ENCODE results near the gene GSAP.
"Not testable (repeated sequence)": the region's sequence is repeated elsewhere in the genome, so short reads cannot be mapped to it uniquely, and the experiment has no call there.

Gene GSAP

GRCh38 chr7:77455321-77455720, 39.2 kb upstream of the GSAP start:
- H3K9ac ChIP-seq (ENCODE audit: low read length), result no peak overlapping the region
- no peaks in the 10 kb centered on the region for H3K9me3 ChIP-seq (ENCODE audit: low read length)
- H4K20me1 ChIP-seq (ENCODE audit: insufficient read depth, low read length), result no peaks in the 10 kb centered on the region
- H3F3A ChIP-seq (ENCODE audit: insufficient read depth, low read length), result no peaks in the 10 kb centered on the region
- no peak overlapping the region for H2AFZ ChIP-seq (ENCODE audit: low read length)
- H3K9me2 ChIP-seq (ENCODE audit: low read depth, low read length), result no peaks in the 10 kb centered on the region
- no peaks in the 10 kb centered on the region for H3K79me2 ChIP-seq (ENCODE audit: insufficient read depth, low read length)
- no peak overlapping the region for H3K4me3 ChIP-seq (ENCODE audit: low read depth, low read length, poor library complexity, severe bottlenecking)
- H3K27ac ChIP-seq (ENCODE audit: low read depth, low read length, poor library complexity, severe bottlenecking), result no peak overlapping the region
- no peaks in the 10 kb centered on the region for H3K36me3 ChIP-seq (ENCODE audit: insufficient read depth, low read length)
- H3K4me1 ChIP-seq (ENCODE audit: insufficient read depth, low read length, severe bottlenecking), result no peaks in the 10 kb centered on the region
- no peaks in the 10 kb centered on the region for H3K27me3 ChIP-seq (ENCODE audit: insufficient read depth, low read length)
- no peak overlapping the region for H3K4me2 ChIP-seq (ENCODE audit: low read length)
- no peak for TF ChIP-seq EZH2 (IDR thresholded peaks at IDR 0.05; ENCODE audit: borderline replicate concordance, low read length)
- TF ChIP-seq, protein P1, sequence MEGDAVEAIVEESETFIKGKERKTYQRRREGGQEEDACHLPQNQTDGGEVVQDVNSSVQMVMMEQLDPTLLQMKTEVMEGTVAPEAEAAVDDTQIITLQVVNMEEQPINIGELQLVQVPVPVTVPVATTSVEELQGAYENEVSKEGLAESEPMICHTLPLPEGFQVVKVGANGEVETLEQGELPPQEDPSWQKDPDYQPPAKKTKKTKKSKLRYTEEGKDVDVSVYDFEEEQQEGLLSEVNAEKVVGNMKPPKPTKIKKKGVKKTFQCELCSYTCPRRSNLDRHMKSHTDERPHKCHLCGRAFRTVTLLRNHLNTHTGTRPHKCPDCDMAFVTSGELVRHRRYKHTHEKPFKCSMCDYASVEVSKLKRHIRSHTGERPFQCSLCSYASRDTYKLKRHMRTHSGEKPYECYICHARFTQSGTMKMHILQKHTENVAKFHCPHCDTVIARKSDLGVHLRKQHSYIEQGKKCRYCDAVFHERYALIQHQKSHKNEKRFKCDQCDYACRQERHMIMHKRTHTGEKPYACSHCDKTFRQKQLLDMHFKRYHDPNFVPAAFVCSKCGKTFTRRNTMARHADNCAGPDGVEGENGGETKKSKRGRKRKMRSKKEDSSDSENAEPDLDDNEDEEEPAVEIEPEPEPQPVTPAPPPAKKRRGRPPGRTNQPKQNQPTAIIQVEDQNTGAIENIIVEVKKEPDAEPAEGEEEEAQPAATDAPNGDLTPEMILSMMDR (IDR thresholded peaks at IDR 0.05; ENCODE audit: low read length), result no peak

GRCh38 chr7:77454802-77455201, 38.7 kb upstream of the GSAP start:
- H3K27me3 ChIP-seq (ENCODE audit: insufficient read depth, low read length), result no peaks in the 10 kb centered on the region
- no peaks in the 10 kb centered on the region for H3K4me1 ChIP-seq (ENCODE audit: insufficient read depth, low read length, severe bottlenecking)
- no peak overlapping the region for H3K9ac ChIP-seq (ENCODE audit: low read length)
- H3K4me3 ChIP-seq (ENCODE audit: low read depth, low read length, poor library complexity, severe bottlenecking), result no peak overlapping the region
- H3F3A ChIP-seq (ENCODE audit: insufficient read depth, low read length), result no peaks in the 10 kb centered on the region
- H3K4me2 ChIP-seq (ENCODE audit: low read length), result no peak overlapping the region
- no peak overlapping the region for H3K27ac ChIP-seq (ENCODE audit: low read depth, low read length, poor library complexity, severe bottlenecking)
- no peaks in the 10 kb centered on the region for H4K20me1 ChIP-seq (ENCODE audit: insufficient read depth, low read length)
- H2AFZ ChIP-seq (ENCODE audit: low read length), result no peak overlapping the region
- no peaks in the 10 kb centered on the region for H3K36me3 ChIP-seq (ENCODE audit: insufficient read depth, low read length)
- no peaks in the 10 kb centered on the region for H3K9me3 ChIP-seq (ENCODE audit: low read length)
- H3K9me2 ChIP-seq (ENCODE audit: low read depth, low read length), result no peaks in the 10 kb centered on the region
- H3K79me2 ChIP-seq (ENCODE audit: insufficient read depth, low read length), result no peaks in the 10 kb centered on the region
- TF ChIP-seq, protein P1 (IDR thresholded peaks at IDR 0.05; ENCODE audit: low read length), result no peak
- no peak for TF ChIP-seq EZH2 (IDR thresholded peaks at IDR 0.05; ENCODE audit: borderline replicate concordance, low read length)

DNA sequence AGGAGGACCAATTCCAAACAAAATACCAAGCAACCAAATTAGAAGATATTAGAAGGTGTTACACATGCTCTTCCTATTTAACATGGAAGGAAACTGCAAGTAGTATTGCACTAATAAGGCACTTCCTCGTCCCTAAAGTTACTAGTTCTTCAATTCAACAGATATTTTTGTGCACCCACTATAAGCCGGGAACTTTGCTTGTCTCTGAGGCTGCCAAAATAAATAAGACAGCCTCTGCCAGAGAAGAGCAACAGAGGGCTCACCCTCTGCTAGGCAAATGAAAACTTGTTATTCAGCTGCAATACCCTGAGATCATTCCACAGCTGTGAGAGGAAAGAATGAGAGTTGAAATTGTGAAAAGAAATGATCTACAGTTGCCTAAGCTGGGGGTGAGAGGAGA, 37.4 kb upstream of the GSAP start:
- no peak overlapping the region for H3K9ac ChIP-seq (ENCODE audit: low read length)
- no peak overlapping the region for H3K27ac ChIP-seq (ENCODE audit: low read depth, low read length, poor library complexity, severe bottlenecking)
- no peak overlapping the region for H3K4me3 ChIP-seq (ENCODE audit: low read depth, low read length, poor library complexity, severe bottlenecking)
- no peak overlapping the region for H2AFZ ChIP-seq (ENCODE audit: low read length)
- H3K9me3 ChIP-seq (ENCODE audit: low read length), result no peaks in the 10 kb centered on the region
- TF ChIP-seq, protein P1 (IDR thresholded peaks at IDR 0.05; ENCODE audit: low read length), result no peak
- TF ChIP-seq EZH2 (IDR thresholded peaks at IDR 0.05; ENCODE audit: borderline replicate concordance, low read length), result no peak
- no peaks in the 10 kb centered on the region for H3K36me3 ChIP-seq (ENCODE audit: insufficient read depth, low read length)
- no peaks in the 10 kb centered on the region for H3K79me2 ChIP-seq (ENCODE audit: insufficient read depth, low read length)
- no peaks in the 10 kb centered on the region for H3K9me2 ChIP-seq (ENCODE audit: low read depth, low read length)
- no peaks in the 10 kb centered on the region for H3F3A ChIP-seq (ENCODE audit: insufficient read depth, low read length)
- H4K20me1 ChIP-seq (ENCODE audit: insufficient read depth, low read length), result no peaks in the 10 kb centered on the region
- no peaks in the 10 kb centered on the region for H3K4me1 ChIP-seq (ENCODE audit: insufficient read depth, low read length, severe bottlenecking)
- H3K4me2 ChIP-seq (ENCODE audit: low read length), result no peak overlapping the region
- H3K27me3 ChIP-seq (ENCODE audit: insufficient read depth, low read length), result no peaks in the 10 kb centered on the region

DNA sequence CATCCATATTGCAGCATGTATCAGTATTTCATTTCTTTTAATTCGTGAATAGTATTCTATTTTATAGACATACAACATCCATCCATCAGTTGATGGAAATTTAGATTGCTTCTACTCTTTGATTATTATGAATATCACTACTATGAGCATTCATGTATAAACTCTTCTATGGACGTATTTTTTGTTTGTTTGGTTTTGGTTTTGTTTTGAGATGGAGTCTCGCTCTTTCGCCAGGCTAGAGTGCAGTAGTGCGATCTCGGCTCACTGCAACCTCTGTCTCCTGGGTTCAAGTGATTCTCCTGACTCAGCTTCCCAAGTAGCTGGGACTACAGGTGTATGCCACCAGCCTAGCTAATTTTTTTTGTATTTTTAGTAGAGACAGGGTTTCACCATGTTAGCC, 35.8 kb upstream of the GSAP start:
- H3K79me2 ChIP-seq (ENCODE audit: insufficient read depth, low read length); H2AFZ ChIP-seq (ENCODE audit: low read length); H3K36me3 ChIP-seq (ENCODE audit: insufficient read depth, low read length); H4K20me1 ChIP-seq (ENCODE audit: insufficient read depth, low read length); H3K27ac ChIP-seq (ENCODE audit: low read depth, low read length, poor library complexity, severe bottlenecking); H3K9me3 ChIP-seq (ENCODE audit: low read length); H3K9me2 ChIP-seq (ENCODE audit: low read depth, low read length); H3K4me3 ChIP-seq (ENCODE audit: low read depth, low read length, poor library complexity, severe bottlenecking); H3F3A ChIP-seq (ENCODE audit: insufficient read depth, low read length); H3K9ac ChIP-seq (ENCODE audit: low read length); H3K4me1 ChIP-seq (ENCODE audit: insufficient read depth, low read length, severe bottlenecking); H3K27me3 ChIP-seq (ENCODE audit: insufficient read depth, low read length): not testable (repeated sequence)
- 0 out of 2 replicates have a peak overlapping the region, but pooled peaks have one; percentile 8 for H3K4me2 ChIP-seq (ENCODE audit: low read length)

All from OCI-LY1 (cell line).